ENCODE results near the gene SLC22A7. TPM values are rescaled to one million over a fixed set of nuclear protein-coding genes. Genes with fewer than 3 reads are reported as not detected.
A peak's percentile ranks its signal among the peaks of the same experiment; 100 is the strongest.

The SLC22A7 gene
- total RNA-seq, 1 donor from 2014 or later, result not detected

- DNase-seq (ENCODE audit: low read depth), result no peak
Measured at GRCh38 chr6:43265564-43265963, 32.5 kb upstream of the SLC22A7 start.

GRCh38 chr6:43267619-43268354 lies 30.3 kb upstream of the SLC22A7 start:
- no peak for DNase-seq (ENCODE audit: low read depth)

GRCh38 chr6:43268355-43268700 lies 29.7 kb upstream of the SLC22A7 start:
- DNase-seq (ENCODE audit: low read depth), result no peak

- no peak for DNase-seq (ENCODE audit: low read depth)
Measured at GRCh38 chr6:43268782-43269272, 29.2 kb upstream of the SLC22A7 start.

GRCh38 chr6:43269273-43270007 lies 28.6 kb upstream of the SLC22A7 start:
- no peak for DNase-seq (ENCODE audit: low read depth)

GRCh38 chr6:43271103-43271815 lies 26.8 kb upstream of the SLC22A7 start:
- DNase-seq (ENCODE audit: low read depth), result peak; percentile 31

GRCh38 chr6:43271944-43272343 lies 26.1 kb upstream of the SLC22A7 start:
- no peak for DNase-seq (ENCODE audit: low read depth)

- DNase-seq (ENCODE audit: low read depth), result no peak
Measured at GRCh38 chr6:43273707-43274106, 24.4 kb upstream of the SLC22A7 start.

GRCh38 chr6:43274127-43274915 lies 23.7 kb upstream of the SLC22A7 start:
- DNase-seq (ENCODE audit: low read depth), result no peak

- DNase-seq (ENCODE audit: low read depth), result no peak
Measured at GRCh38 chr6:43274916-43275597, 23.0 kb upstream of the SLC22A7 start.

GRCh38 chr6:43275801-43276576 lies 22.1 kb upstream of the SLC22A7 start:
- no peak for DNase-seq (ENCODE audit: low read depth)

GRCh38 chr6:43276577-43277305 lies 21.3 kb upstream of the SLC22A7 start:
- no peak for DNase-seq (ENCODE audit: low read depth)

- no peak for DNase-seq (ENCODE audit: low read depth)
Measured at GRCh38 chr6:43277306-43277642, 20.8 kb upstream of the SLC22A7 start.

- DNase-seq (ENCODE audit: low read depth), result no peak
Measured at GRCh38 chr6:43277643-43278523, 20.2 kb upstream of the SLC22A7 start.

- DNase-seq (ENCODE audit: low read depth), result peak; percentile 85
Measured at GRCh38 chr6:43278524-43279078, 19.5 kb upstream of the SLC22A7 start.

GRCh38 chr6:43280234-43280633 lies 17.8 kb upstream of the SLC22A7 start:
- no peak for DNase-seq (ENCODE audit: low read depth)

GRCh38 chr6:43282060-43282459 lies 16.0 kb upstream of the SLC22A7 start:
- no peak for DNase-seq (ENCODE audit: low read depth)

Measured in renal cortical epithelial cell (primary cell).